Tibial nerve (tissue), 3 donors: ENCODE data around the gene MYOM1.

Source experiments
- EP300 ChIP-seq, 2 donors: sonication (generic); formaldehyde crosslinking; IDR thresholded peaks; one replicate each; pipeline ENCODE4 v1.6.1; 2017; ENCODE audit warnings: antibody characterized with exemption in 2 of 2, mild to moderate bottlenecking in 1 of 2
- POLR2A ChIP-seq, 2 donors: fragments of 450-650 bp; IDR thresholded peaks; one replicate each; pipeline ENCODE4 v1.6.1; 2017; ENCODE audit warnings: antibody characterized with exemption in 2 of 2, mild to moderate bottlenecking in 2 of 2, moderate library complexity in 2 of 2

DNA sequence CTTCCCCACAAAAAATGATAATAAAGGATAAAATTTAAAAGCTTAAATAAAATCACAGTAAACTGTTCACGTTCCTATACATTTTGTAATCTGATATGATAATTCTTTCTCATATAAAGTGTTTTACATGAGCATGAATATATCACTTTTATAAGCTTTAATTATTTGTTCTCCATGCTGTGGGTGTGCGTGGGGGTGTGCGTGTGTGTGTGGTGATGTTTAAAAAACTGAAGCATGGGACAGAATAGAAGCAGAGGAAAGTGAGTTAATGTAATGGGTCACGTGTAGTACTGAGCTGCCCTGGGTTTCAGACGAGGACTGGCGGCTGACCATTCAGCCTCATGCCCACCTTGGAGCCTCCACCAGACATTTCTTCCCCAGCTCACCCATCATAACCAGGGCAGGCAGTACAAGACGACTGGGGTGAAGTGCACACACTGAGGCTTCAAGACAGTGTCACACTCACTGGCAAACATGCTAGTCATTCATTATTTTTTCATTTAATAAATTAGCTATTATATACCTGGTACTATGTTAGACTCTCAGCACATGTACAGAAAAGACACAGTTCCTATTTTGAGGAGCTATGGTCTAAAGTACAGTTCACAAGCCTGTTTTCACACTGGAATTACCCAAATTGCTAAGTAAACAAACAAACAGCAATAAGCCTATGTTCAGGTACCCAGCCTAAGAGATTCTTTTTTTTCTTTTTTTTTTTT is 109.6 kb downstream of the MYOM1 start:
- no peak for TF ChIP-seq EP300 (IDR thresholded peaks at IDR 0.05)
- no peak for TF ChIP-seq POLR2A (IDR thresholded peaks at IDR 0.05)
